Naive thymus-derived CD4-positive, alpha-beta T cell (primary cell): ENCODE data around the gene CHCHD2. TPM values are rescaled to one million over a fixed set of nuclear protein-coding genes. Genes with fewer than 3 reads are reported as not detected.
"Not testable (repeated sequence)": the region's sequence is repeated elsewhere in the genome, so short reads cannot be mapped to it uniquely, and the experiment has no call there.

Source experiments
- ATAC-seq: fragments of 150-1000 bp; cut with Tn5 transposase; 2 replicates; pipeline ENCODE4 v1.10.0; 2021; ENCODE audit warnings: mild to moderate bottlenecking, moderate library complexity
- CTCF ChIA-PET: fragments of 350-600 bp; sonication (Branson Sonifier 250); formaldehyde crosslinking; loops from one replicate; lab custom pipeline; 2021; ENCODE audit warnings: antibody characterized with exemption; lab: Charles Lee
- POLR2A ChIA-PET: fragments of 350-600 bp; sonication (Branson Sonifier 250); formaldehyde crosslinking; loops from one replicate; lab custom pipeline; 2021; ENCODE audit warnings: antibody characterized with exemption, inconsistent platforms; lab: Charles Lee
- DNase-seq, 9 donors: peaks; one replicate each; pipeline versions ENCODE4 v3.0.0 to v3.0.0-alpha.2; 2020 to 2022; ENCODE audit warnings: mixed read lengths in 1 of 9
- H3K27ac ChIP-seq: one replicate; pipeline ENCODE4 v1.7.0; 2013; ENCODE audit warnings: mild to moderate bottlenecking, low read depth, low read length, moderate library complexity
- H3K27me3 ChIP-seq, 2 donors: one replicate each; pipeline ENCODE4 v1.7.0; 2013; ENCODE audit warnings: low read length in 2 of 2, mild to moderate bottlenecking in 2 of 2, moderate library complexity in 2 of 2; ENCODE audit not compliant: control insufficient read depth in 2 of 2, insufficient read depth in 2 of 2
- H3K36me3 ChIP-seq, 3 experiments: 1 replicate in 2 of 3; 2 replicates in 1 of 3; pipeline ENCODE4 v1.7.0; 2013; ENCODE audit warnings: low read length in 3 of 3, mild to moderate bottlenecking in 3 of 3, moderate library complexity in 1 of 3; ENCODE audit not compliant: insufficient read depth in 3 of 3, control insufficient read depth in 2 of 3
- H3K4me1 ChIP-seq, 2 donors: one replicate each; pipeline ENCODE4 v1.7.0; 2013; ENCODE audit warnings: low read length in 2 of 2, mild to moderate bottlenecking in 2 of 2, moderate library complexity in 1 of 2; ENCODE audit not compliant: control insufficient read depth in 2 of 2, insufficient read depth in 2 of 2
- H3K4me3 ChIP-seq: 2 replicates; pipeline ENCODE4 v1.7.0; 2013; ENCODE audit warnings: mild to moderate bottlenecking, low read length
- H3K9me3 ChIP-seq, 3 experiments: 1 replicate in 2 of 3; 2 replicates in 1 of 3; pipeline ENCODE4 v1.7.0; 2013; ENCODE audit warnings: low read length in 3 of 3; ENCODE audit not compliant: control insufficient read depth in 2 of 3
- H3K27ac Mint-ChIP-seq, 9 donors: one replicate each; pipeline ENCODE4 v1.8.0; 2020 to 2022; ENCODE audit warnings: mixed read lengths in 9 of 9, mild to moderate bottlenecking in 8 of 9, moderate library complexity in 5 of 9, inconsistent platforms in 2 of 9
- H3K27me3 Mint-ChIP-seq, 5 donors: one replicate each; pipeline ENCODE4 v1.8.0; 2021 to 2022; ENCODE audit warnings: mixed read lengths in 5 of 5, mild to moderate bottlenecking in 1 of 5
- H3K36me3 Mint-ChIP-seq, 5 donors: one replicate each; pipeline ENCODE4 v1.8.0; 2020 to 2022; ENCODE audit warnings: mixed read lengths in 5 of 5, mild to moderate bottlenecking in 3 of 5, inconsistent platforms in 1 of 5
- H3K4me1 Mint-ChIP-seq, 7 donors: one replicate each; pipeline ENCODE4 v1.8.0; 2020 to 2022; ENCODE audit warnings: mixed read lengths in 7 of 7, mild to moderate bottlenecking in 3 of 7, inconsistent platforms in 1 of 7
- H3K4me3 Mint-ChIP-seq, 10 donors: one replicate each; pipeline ENCODE4 v1.8.0; 2020 to 2022; ENCODE audit warnings: mild to moderate bottlenecking in 10 of 10, mixed read lengths in 10 of 10, moderate library complexity in 6 of 10, inconsistent platforms in 2 of 10
- H3K9me3 Mint-ChIP-seq, 11 donors: one replicate each; pipeline ENCODE4 v1.8.0; 2020 to 2022; ENCODE audit warnings: mixed read lengths in 11 of 11, mild to moderate bottlenecking in 4 of 11, inconsistent platforms in 1 of 11, moderate library complexity in 1 of 11
- intact Hi-C, 2 donors: fragments of 100-400 bp; cut with micrococcal nuclease; formaldehyde crosslinking; loops; one replicate each; pipeline ENCODE4 v1.15.1; 2023
- polyA plus RNA-seq, 2 donors: library from polyadenylated mRNA; unstranded; fragments of 300-500 nt; fragmentation: Illumina TruSeq; gene quantifications; one replicate each; pipeline ENCODE4 v1.2.3, GENCODE V29; 2021
- total RNA-seq, 6 experiments: library from RNA in 5 of 6; stranded (reverse) in 5 of 6; gene quantifications; 1 replicate in 5 of 6; 2 replicates in 1 of 6; pipeline ENCODE4 v1.2.3 and lab custom pipeline; 2021 to 2026

CHCHD2 gene
- total and polyA plus RNA-seq, 7 experiments from 2014 or later: 133 to 468 (median 203) TPM

DNA sequence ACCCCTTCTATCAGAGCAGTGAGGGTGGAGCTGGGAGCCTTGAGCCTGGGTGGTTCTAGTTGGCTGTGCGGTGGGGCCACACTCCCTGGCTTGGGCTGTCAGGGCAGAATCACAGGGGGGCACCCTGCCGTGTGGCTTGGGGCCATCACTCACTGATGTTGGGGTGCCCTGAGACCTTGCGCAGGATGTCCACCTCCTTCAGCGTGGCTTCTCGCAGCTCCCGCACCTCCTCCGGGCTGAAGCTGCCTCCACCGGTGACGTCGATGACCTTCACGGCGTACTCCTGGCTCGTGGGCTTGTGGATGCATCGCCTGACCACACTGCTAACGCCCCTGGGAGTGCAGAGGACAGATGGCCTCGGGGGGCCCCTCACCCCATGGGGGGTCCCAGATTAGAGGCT, 18.8 kb downstream of the CHCHD2 start:
- CTCF ChIA-PET: no interaction called here
- peaks cover 0 to 9% (median 0%) of the 10 kb centered on the region in 5 donors for H3K36me3 Mint-ChIP-seq

DNA sequence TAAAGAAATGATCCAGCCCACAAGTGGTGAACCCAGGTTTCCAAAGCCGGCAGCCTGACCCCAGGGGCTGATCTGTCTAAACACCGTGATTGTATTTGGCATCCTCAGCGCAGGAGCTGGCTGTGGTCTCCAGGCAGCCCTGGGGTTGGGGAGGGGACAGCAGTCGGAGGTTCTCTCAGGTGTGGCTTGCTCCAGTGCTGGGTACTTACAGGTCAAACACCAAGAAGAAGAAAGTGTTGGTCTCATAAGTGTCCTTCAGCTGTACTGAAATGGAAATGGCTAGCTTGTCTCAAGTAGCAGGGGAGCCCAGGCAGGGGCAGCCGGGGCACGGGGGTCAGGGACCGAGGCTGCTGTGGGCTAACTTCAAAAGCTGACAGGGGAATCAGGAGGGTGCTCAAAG, 19.5 kb downstream of the CHCHD2 start:
- Mint-ChIP-seq H3K27me3 (no peaks in the 10 kb centered on the region), H3K4me1 (peaks cover 0 to 3% (median 0%) of the 10 kb centered on the region in 7 donors), H3K9me3 (no peaks in the 10 kb centered on the region), H3K4me3 (no peak overlapping the region), H3K36me3 (peaks cover 0 to 13% (median 0%) of the 10 kb centered on the region in 5 donors), H3K27ac (no peak overlapping the region)
- no peak for ATAC-seq
- Histone ChIP-seq H3K27me3 (no peaks in the 10 kb centered on the region), H3K4me1 (no peaks in the 10 kb centered on the region), H3K9me3 (no peaks in the 10 kb centered on the region), H3K36me3 (peaks cover 0 to 14% (median 0%) of the 10 kb centered on the region in 3 experiments), H3K27ac (no peak overlapping the region), H3K4me3 (no peak overlapping the region)
- ChIA-PET POLR2A (no interaction called here), CTCF (no interaction called here)
- no peak for DNase-seq
- intact Hi-C loops: no loop called here

More for the DNA sequence above, 18.8 kb downstream of the CHCHD2 start:
- Mint-ChIP-seq H3K4me3 (no peak overlapping the region), H3K9me3 (peaks cover 0 to under 1% (median 0%) of the 10 kb centered on the region in 11 donors), H3K27me3 (no peaks in the 10 kb centered on the region), H3K27ac (peak overlapping the region in 1 of 9 donors; percentile 32), H3K4me1 (peaks cover 0 to 3% (median 0%) of the 10 kb centered on the region in 7 donors)
- DNase-seq (no peak), ATAC-seq (no peak)
- Histone ChIP-seq H3K27me3 (no peaks in the 10 kb centered on the region), H3K9me3 (no peaks in the 10 kb centered on the region), H3K27ac (no peak overlapping the region), H3K36me3 (peaks cover 0 to 10% (median 0%) of the 10 kb centered on the region in 3 experiments), H3K4me1 (no peaks in the 10 kb centered on the region), H3K4me3 (no peak overlapping the region)
- POLR2A ChIA-PET: no interaction called here
- intact Hi-C loops: no loop called here

DNA sequence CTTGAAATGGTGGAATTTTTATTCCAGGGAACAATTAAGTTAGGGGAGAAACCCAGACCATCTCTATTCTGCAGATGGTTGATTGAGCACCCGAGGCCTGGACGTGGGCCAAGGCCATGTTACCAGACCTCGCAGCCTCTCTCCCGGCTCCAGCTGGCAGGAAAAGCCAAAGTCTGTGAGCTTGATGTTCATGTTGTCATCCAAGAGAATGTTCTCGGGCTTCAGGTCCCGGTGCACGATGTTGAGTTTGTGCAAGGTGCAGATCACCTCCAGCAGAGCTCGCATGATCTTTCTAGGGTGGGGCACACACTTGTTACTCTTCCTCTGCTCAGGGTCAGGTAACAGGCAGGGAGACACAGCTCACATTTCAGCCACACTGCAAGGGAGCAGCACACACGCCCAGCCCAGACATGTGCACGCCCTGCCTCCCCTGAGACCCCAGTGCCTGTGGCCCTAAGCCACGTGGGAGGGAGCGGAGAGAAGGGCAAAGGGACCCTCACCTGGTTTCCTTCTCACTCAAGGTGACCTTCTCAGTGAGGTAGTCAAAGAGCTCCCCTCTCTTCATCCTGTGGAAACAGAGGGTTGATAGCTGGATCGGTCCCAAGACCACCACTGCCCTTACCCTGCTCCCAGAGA, 23.0 kb downstream of the CHCHD2 start:
- intact Hi-C loops: no loop called here
- POLR2A ChIA-PET: no interaction called here
- CTCF ChIA-PET: interaction anchor here (1.2 kb wide), 1 partner anchor 9 kb away, joined by 4 read pairs; no protein-coding TSS in a partner anchor
- Histone ChIP-seq H3K27me3 (no peaks in the 10 kb centered on the region), H3K36me3 (peaks cover 0 to 41% (median 2%) of the 10 kb centered on the region in 3 experiments), H3K27ac (no peak overlapping the region), H3K4me1 (no peaks in the 10 kb centered on the region), H3K9me3 (no peaks in the 10 kb centered on the region), H3K4me3 (no peak overlapping the region)
- Mint-ChIP-seq H3K9me3 (no peaks in the 10 kb centered on the region), H3K4me3 (no peak overlapping the region), H3K36me3 (peaks cover 0 to 36% (median 4%) of the 10 kb centered on the region in 5 donors), H3K4me1 (peaks cover 0 to 3% (median 0%) of the 10 kb centered on the region in 7 donors), H3K27ac (peak overlapping the region in 3 of 9 donors; percentile 24 to 60 (median 56)), H3K27me3 (no peaks in the 10 kb centered on the region)
- ATAC-seq: peak; percentile 12
- no peak for DNase-seq

DNA sequence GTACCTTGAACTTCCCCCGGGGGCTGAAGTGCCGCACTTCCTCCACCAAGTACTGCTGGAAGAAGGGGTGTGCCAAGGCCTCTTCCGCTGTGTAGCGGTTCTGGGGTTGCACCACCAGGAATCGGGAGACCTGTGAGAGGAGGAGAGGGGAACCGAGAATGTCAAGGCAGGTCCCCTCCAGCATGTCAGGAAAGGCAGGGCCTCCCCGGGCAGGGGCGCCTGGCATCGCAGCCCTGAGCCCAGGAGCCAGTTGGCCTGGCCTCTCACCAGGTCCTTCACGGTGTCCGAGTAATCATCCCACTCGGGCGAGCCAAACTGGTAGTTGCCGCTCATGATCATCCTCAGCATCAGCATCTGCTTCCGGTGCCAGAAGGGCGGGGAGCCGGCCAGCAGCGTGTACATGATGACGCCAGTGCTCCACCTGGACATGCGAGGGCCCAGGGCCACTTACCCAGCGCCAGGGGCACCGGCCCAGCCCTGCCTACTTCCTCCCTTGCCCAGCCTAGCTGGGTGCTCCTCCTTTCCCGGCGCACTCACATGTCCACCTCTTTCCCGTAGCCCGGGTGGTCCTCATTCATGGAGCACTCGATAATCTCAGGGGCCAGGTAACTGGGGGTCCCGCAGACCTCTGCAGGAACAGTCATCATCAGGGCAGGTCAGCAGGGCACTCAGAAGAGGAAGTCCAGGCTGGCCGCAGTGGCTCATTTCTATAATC, 24.5 kb downstream of the CHCHD2 start:
- Histone ChIP-seq H3K27me3 (no peaks in the 10 kb centered on the region), H3K9me3 (no peaks in the 10 kb centered on the region), H3K4me1 (no peaks in the 10 kb centered on the region), H3K27ac (no peak overlapping the region), H3K4me3 (no peak overlapping the region), H3K36me3 (peaks cover 0 to 45% (median 9%) of the 10 kb centered on the region in 3 experiments)
- ATAC-seq (no peak), DNase-seq (no peak)
- Mint-ChIP-seq H3K27ac (peak overlapping the region in 1 of 9 donors; percentile 56), H3K27me3 (no peaks in the 10 kb centered on the region), H3K9me3 (no peaks in the 10 kb centered on the region), H3K4me3 (no peak overlapping the region), H3K36me3 (peaks cover 0 to 37% (median 4%) of the 10 kb centered on the region in 5 donors), H3K4me1 (peaks cover 0 to 3% (median 0%) of the 10 kb centered on the region in 7 donors)
- intact Hi-C loops: no loop called here
- ChIA-PET POLR2A (no interaction called here), CTCF (no interaction called here)

DNA sequence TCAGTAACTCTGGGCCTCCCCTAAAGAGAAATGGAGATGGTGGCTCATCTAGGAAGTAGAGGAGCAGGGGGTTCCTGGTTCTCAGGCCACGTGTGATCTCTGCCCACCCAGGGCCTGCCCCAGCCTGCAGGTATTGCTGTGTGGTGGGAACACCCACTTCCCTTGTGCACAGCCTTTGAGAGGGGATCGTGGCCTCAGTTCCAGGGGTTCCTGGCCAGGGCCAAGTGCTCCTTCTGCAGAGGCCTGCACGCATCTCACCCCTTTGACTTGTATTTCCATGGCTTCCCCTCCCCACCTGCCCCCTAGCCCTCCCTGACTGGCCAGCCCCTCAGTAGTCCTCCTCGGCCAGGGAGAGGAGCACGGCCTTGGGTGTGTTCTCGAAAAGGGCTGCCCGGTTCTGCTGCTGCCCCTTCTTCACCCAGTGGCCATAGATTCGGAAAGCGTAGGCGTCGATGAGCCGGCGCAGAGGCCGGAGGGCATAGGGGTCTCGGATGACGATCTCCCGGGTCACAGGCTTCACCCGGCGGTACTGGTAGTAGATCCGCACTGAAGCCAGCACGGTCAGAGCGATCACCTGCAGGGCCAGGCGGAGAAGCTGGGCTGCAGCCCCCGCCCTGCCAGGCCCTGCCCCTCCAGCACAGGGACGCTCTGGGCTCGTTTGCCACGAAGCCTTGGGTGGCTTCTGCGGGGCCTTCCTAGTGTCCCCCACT, 25.4 kb downstream of the CHCHD2 start:
- H3K4me3 Mint-ChIP-seq, H3K27me3 Mint-ChIP-seq, H3K27me3 ChIP-seq, CTCF ChIA-PET, ATAC-seq, H3K9me3 Mint-ChIP-seq, POLR2A ChIA-PET, intact Hi-C loops, H3K27ac ChIP-seq, H3K4me3 ChIP-seq, H3K4me1 Mint-ChIP-seq, H3K4me1 ChIP-seq, H3K27ac Mint-ChIP-seq, DNase-seq, H3K9me3 ChIP-seq: not testable (repeated sequence)
- peaks cover 0 to 34% (median 4%) of the 10 kb centered on the region in 5 donors for H3K36me3 Mint-ChIP-seq
- H3K36me3 ChIP-seq: peaks cover 0 to 47% (median 9%) of the 10 kb centered on the region in 3 experiments

DNA sequence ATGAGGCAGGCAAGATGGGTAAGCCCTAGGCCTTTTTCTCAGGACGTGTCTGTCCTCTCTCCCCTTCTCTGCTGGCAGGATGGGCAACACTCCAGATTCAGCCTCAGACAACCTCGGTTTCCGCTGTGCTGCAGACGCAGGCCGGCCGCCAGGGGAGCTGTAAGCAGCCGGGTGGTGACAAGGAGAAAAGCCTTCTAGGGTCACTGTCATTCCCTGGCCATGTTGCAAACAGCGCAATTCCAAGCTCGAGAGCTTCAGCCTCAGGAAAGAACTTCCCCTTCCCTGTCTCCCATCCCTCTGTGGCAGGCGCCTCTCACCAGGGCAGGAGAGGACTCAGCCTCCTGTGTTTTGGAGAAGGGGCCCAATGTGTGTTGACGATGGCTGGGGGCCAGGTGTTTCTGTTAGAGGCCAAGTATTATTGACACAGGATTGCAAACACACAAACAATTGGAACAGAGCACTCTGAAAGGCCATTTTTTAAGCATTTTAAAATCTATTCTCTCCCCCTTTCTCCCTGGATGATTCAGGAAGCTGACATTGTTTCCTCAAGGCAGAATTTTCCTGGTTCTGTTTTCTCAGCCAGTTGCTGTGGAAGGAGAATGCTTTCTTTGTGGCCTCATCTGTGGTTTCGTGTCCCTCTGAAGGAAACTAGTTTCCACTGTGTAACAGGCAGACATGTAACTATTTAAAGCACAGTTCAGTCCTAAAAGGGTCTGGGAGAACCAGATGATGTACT, 26.7 kb downstream of the CHCHD2 start:
- Histone ChIP-seq H3K27ac (no peak overlapping the region), H3K36me3 (peaks cover 0 to 47% (median 9%) of the 10 kb centered on the region in 3 experiments), H3K4me3 (no peak overlapping the region), H3K4me1 (no peaks in the 10 kb centered on the region), H3K9me3 (no peaks in the 10 kb centered on the region), H3K27me3 (no peaks in the 10 kb centered on the region)
- ChIA-PET CTCF (no interaction called here), POLR2A (no interaction called here)
- DNase-seq (no peak), ATAC-seq (no peak)
- H3K4me1 Mint-ChIP-seq: peaks cover 0 to 3% (median 0%) of the 10 kb centered on the region in 7 donors
- H3K27ac Mint-ChIP-seq: peak overlapping the region in 2 of 9 donors; percentile 26 to 66
- H3K36me3 Mint-ChIP-seq: peaks cover 0 to 33% (median 4%) of the 10 kb centered on the region in 5 donors
- H3K27me3 Mint-ChIP-seq: no peaks in the 10 kb centered on the region
- no peak overlapping the region for H3K4me3 Mint-ChIP-seq
- intact Hi-C loops: no loop called here
- no peaks in the 10 kb centered on the region for H3K9me3 Mint-ChIP-seq
